ENCODE measurements around the gene GPC5.
A peak's percentile ranks its signal among the peaks of the same experiment; 100 is the strongest.
"Not testable (repeated sequence)": the region's sequence is repeated elsewhere in the genome, so short reads cannot be mapped to it uniquely, and the experiment has no call there.

Gene GPC5

GRCh38 chr13:91369441-91369831, 29.0 kb upstream of the GPC5 start:
- peak; percentile 38 to 50 for DNase-seq

- DNase-seq, result no peak
These were observed 27.9 kb upstream of the GPC5 start for GRCh38 chr13:91370501-91370900.

GRCh38 chr13:91372911-91373310, 25.5 kb upstream of the GPC5 start:
- DNase-seq, result no peak

- no peak for DNase-seq
These were observed 23.2 kb upstream of the GPC5 start for GRCh38 chr13:91375116-91375729.

- no peak for DNase-seq
These were observed 17.1 kb upstream of the GPC5 start for GRCh38 chr13:91381371-91381770.

GRCh38 chr13:91383836-91384235, 14.6 kb upstream of the GPC5 start:
- no peak for DNase-seq

DNA sequence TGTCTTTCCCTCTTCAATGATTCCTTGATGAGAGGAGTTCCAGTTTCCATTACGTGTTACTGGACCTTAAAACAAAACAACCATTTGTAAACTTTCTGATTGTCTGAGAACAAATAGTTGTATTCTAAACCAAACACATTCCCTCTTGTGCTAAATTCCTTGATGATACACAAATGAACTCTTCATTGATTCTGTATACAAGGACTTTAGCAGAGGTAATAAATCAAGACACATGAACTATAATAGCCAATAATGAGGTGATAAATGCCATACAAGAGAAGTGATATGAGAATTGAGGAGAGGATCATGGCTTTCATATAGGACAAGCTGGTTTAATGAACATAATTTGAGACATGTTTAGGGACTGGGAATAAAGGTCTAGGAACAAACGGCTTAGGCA, 13.5 kb upstream of the GPC5 start:
- no peak for DNase-seq

DNA sequence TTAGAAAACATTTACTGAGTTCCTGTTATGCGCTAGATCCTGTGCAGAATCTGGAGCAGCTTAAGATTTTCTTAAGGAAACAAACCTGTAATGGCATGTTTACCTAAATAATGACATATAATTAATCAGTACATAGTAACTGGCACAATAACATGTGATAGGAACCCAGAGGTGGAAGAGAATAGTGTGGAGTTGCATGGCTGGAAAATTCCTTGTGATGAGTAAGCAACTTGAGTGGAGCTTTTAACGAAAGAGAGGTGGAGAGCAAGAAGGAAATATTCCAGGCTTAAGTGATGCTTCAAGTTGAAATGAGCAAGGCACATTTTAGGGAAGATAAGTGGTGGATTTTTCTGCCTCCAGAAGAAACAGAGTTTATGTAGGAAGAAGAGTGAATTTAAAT, 9.2 kb upstream of the GPC5 start:
- no peak for DNase-seq

DNA sequence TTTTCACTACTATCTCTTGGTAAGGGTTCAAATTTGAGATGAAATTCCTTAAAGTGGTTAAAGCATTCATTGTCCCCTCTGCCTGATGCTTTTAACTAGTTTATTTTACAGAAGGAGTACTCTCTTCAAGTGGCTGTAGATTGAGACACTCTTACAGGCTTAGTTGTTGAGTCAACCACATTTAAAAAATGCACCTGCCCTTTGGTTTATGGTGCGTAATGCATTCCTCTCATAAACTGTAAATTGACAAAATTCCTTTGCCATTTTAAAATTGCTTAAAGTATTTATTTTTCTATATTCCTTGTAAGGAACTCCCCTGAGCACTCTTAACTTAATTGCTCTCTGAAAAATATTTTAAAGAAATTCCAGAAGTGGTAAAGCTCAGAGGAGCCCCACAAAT, 826 bp upstream of the GPC5 start:
- no peak for DNase-seq

GRCh38 chr13:91399189-91400062, 1.0 kb downstream of the GPC5 start:
- DNase-seq, result peak in 1 of 2 donors; percentile 13

DNA sequence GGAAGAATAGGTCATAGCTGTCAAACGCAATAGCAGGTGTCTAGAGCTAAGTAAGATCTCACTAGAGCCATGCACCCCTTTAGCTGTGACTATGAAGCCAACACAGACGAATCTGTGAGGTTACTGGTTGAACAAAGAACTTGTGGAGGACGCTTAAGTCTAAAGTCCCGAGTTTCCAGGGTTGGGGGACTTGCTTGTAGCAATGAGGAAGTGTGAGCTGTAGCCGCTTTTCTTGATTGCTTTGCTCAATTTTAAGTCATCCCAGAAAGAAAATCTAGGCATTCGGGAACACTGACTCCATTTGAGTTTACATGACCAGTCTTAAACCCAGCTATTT, 1.6 kb downstream of the GPC5 start:
- no peak for DNase-seq

DNA sequence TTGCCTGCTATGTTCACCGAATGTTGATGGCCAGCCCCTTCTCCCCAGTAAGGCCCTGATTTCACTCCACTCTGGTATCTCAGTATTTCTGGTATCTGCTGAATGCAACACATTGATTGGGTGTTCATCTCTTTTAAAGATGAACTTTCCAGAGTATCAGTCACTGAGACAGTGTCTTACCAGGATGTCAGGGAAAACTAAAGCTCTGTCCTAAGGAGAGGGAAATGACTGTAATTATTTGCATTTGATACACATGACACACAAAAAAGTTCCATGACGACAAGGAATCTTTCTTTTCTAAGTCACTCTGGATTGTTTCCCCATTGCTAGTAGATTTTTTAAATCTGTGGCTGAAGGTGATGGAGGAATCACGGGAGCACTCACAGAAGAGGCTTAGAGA, 2.2 kb downstream of the GPC5 start:
- no peak for DNase-seq

GRCh38 chr13:91401920-91402319, 3.5 kb downstream of the GPC5 start:
- no peak for DNase-seq

- DNase-seq, result no peak
These were observed 6.8 kb downstream of the GPC5 start for GRCh38 chr13:91405240-91405639.

DNA sequence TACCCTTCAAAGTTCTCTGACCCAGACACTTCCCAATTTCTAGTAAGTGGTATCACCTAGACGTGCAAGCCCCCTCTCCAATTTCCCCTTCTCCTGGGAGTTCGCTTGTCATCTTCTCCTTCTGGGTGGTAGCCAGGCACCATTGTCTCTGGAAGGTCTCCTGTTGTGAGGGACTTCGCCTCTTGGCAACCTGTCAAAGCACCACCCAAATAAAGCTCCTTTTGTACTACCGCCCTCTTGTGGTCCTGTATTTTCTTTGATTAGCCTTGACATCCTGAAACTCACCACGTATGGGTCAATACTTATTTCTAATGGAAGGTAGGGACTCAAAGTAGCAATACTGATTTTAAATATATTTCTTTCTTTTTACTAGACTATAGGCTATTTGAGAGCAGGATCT, 8.2 kb downstream of the GPC5 start:
- DNase-seq, result no peak

DNA sequence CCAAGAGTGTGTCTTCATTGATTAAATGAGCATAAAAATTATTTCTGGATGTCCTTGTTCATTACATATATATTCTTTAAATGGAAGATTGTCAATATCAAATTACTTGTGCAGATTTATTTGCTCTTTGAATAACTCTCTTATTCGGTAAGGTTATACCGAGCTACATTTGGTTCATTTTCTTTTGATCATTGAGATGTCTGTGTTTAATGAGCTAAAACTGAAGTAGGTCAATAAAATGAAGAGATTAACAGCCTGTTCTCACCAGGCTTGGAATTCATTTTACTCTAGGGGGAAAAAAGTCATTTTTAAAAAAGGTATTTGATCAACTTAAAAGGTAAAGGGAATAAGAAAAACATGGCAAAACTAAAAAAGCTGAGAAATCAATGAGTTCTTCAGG, 10.6 kb downstream of the GPC5 start:
- no peak for DNase-seq

GRCh38 chr13:91416579-91416978, 18.2 kb downstream of the GPC5 start:
- DNase-seq, result not testable (repeated sequence)

- no peak for DNase-seq
These were observed 19.4 kb downstream of the GPC5 start for GRCh38 chr13:91417660-91418325.

DNA sequence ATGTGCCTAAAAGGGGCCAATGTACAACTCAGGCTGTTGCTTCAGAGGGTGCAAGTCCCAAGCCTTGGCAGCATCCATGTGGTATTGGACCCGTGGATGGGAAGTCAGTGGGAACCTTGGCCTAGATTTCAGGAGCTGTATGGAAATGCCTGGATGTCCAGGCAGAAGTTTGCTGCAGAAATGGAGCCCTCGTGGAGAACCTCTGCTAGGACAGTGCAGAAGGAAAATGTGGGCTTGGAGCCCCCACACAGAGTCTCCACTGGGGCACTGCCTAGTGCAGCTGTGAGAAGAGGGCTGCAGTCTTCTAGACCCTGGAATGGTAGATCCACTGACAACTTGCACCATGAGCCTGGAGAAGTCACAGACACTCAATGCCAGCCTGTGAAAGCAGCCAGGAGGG, 28.5 kb downstream of the GPC5 start:
- DNase-seq, result no peak

- DNase-seq, result not testable (repeated sequence)
These were observed 40.3 kb downstream of the GPC5 start for GRCh38 chr13:91438674-91439073.

- DNase-seq, result no peak
These were observed 52.5 kb downstream of the GPC5 start for GRCh38 chr13:91450913-91451312.

DNA sequence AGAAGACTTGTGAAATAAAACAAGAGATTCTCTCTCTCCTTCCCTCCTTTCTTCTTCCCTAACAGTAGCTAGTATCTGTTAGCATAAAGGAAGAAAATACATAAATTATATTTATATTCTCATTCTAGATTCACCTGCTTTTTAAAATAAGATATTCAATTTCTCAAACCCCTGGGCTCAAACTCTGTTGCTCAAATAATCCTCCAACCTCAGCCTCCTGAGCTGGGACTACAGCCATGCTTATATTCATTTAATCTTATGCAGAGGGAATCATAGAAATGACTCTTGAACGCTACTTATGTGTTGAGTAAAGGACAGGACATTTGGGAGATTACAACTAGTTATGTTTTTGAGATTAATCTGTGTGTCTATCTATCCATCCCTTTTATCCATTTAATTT, 56.2 kb downstream of the GPC5 start:
- no peak for DNase-seq

DNA sequence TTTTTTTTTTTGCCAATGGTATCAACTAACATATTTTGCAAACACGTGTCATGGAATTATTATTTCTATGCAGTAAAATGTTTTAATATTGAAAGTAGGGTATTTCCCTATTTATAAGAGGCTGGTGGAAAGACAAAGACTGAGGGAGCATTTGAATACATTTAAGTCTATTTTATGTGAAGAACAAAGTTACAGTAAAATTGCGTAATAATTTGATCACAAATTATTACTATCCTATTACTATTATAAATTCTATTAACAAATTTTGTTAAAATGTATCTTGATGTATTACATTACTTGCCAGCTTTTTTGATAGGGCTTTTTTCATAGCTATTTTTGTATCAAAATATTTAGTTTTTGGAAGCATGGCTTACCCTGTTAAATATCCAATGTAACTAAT, 58.4 kb downstream of the GPC5 start:
- no peak for DNase-seq

- no peak for DNase-seq
These were observed 61.1 kb downstream of the GPC5 start for GRCh38 chr13:91459485-91459884.
